K562 (cell line): Measurements from ENCODE around the gene LRRC8C. TPM values are rescaled to one million over a fixed set of nuclear protein-coding genes. Genes with fewer than 3 reads are reported as not detected.

Experiments used
- ATAC-seq: fragments of 200-7000 bp; cut with Tn5 transposase; 3 replicates; pipeline ENCODE4 v1.9.1; 2020; ENCODE audit warnings: moderate library complexity
- BruUV-seq: library from RNA; stranded (reverse); fragments of 400-500 nt; replicated peaks from 2 replicates; lab custom pipeline; 2021; lab: Mats Ljungman, UMichigan
- CTCF ChIA-PET: fragments of 300-600 bp; formaldehyde crosslinking; extraction: SDS; loops from one replicate; lab custom pipeline; 2021; ENCODE audit warnings: low intra/inter-chr PET ratio; lab: Yijun Ruan, JAX
- POLR2A ChIA-PET: fragments of 300-600, 350-650 bp; sonication (Branson Sonifier 250); formaldehyde crosslinking; extraction: SDS; loops from one replicate; lab custom pipeline; 2021; ENCODE audit warnings: antibody characterized with exemption, inconsistent platforms; lab: Yijun Ruan, JAX
- DNase-seq, 4 experiments: peaks; one replicate each; pipeline versions ENCODE4 v3.0.0 to v3.0.0-alpha.2; 2011 to 2018; ENCODE audit warnings: low spot score in 3 of 4, mixed read lengths in 3 of 4; ENCODE audit errors: extremely low read depth in 1 of 4
- FAIRE-seq: peaks from 2 replicates; lab custom pipeline; 2011; peaks lifted over from hg19 to GRCh38; lab: Jason Lieb, UNC
- H2AFZ ChIP-seq: 2 replicates; pipeline ENCODE4 v1.6.0; 2011; ENCODE audit warnings: low read depth, low read length, control low read depth, inconsistent platforms
- H3K27ac ChIP-seq: fragments of 200-600 bp; 3 replicates; pipeline ENCODE4 v1.8.0; 2011; ENCODE audit warnings: low read depth, mild to moderate bottlenecking, control low read depth, inconsistent platforms, low read length, moderate library complexity, mixed read lengths; ENCODE audit errors: extremely low read depth
- H3K27me3 ChIP-seq, 2 experiments: fragments of 300-600 bp in 1 of 2; 2 replicates in 1 of 2; 3 replicates in 1 of 2; pipeline versions ENCODE4 v1.6.0 to v1.8.0; 2011; ENCODE audit warnings: inconsistent platforms in 2 of 2, low read length in 2 of 2, mild to moderate bottlenecking in 1 of 2, mixed read lengths in 1 of 2, moderate library complexity in 1 of 2; ENCODE audit not compliant: control insufficient read depth in 2 of 2, insufficient read depth in 2 of 2
- H3K36me3 ChIP-seq: fragments of 300-600 bp; 3 replicates; pipeline ENCODE4 v1.8.0; 2011; ENCODE audit warnings: mild to moderate bottlenecking, low read length, inconsistent platforms; ENCODE audit not compliant: control insufficient read depth, insufficient read depth
- H3K4me1 ChIP-seq, 2 experiments: fragments of 200-600 bp in 1 of 2; replicated peaks in 1 of 2; 2 replicates in 1 of 2; 3 replicates in 1 of 2; pipeline versions ENCODE4 v1.5.1 to v1.8.0; 2011; ENCODE audit warnings: inconsistent platforms in 2 of 2, low read length in 2 of 2, mild to moderate bottlenecking in 1 of 2, mixed read lengths in 1 of 2, moderate library complexity in 1 of 2; ENCODE audit not compliant: control insufficient read depth in 2 of 2, insufficient read depth in 2 of 2
- H3K4me2 ChIP-seq: 2 replicates; pipeline ENCODE4 v1.6.1; 2011; ENCODE audit warnings: low read length, control low read depth, inconsistent platforms, mixed read lengths; ENCODE audit not compliant: insufficient read depth
- H3K4me3 ChIP-seq: fragments of 200-600 bp; sonication (generic), shearing (Covaris generic); 2 replicates; pipeline ENCODE4 v1.5.1; 2016; ENCODE audit warnings: control low read depth, inconsistent platforms
- H3K79me2 ChIP-seq: fragments of 200-600 bp; 3 replicates; pipeline ENCODE4 v1.8.0; 2011; ENCODE audit warnings: low read length, inconsistent platforms; ENCODE audit not compliant: control insufficient read depth, insufficient read depth
- H3K9ac ChIP-seq, 2 experiments: 2 replicates each; pipeline versions ENCODE4 v1.6.0 to v1.6.1; 2011; ENCODE audit warnings: low read depth in 2 of 2, low read length in 2 of 2, control low read depth in 1 of 2, inconsistent platforms in 1 of 2, mild to moderate bottlenecking in 1 of 2, mixed read lengths in 1 of 2; ENCODE audit not compliant: insufficient read depth in 1 of 2
- H3K9me1 ChIP-seq: one replicate; pipeline ENCODE4 v1.6.0; 2011; ENCODE audit warnings: inconsistent platforms, mild to moderate bottlenecking, low read length, moderate library complexity; ENCODE audit not compliant: control insufficient read depth, insufficient read depth
- H3K9me3 ChIP-seq: replicated peaks from 2 replicates; pipeline ENCODE4 v1.5.1; 2011; ENCODE audit warnings: low read depth, low read length, inconsistent platforms; ENCODE audit not compliant: control insufficient read depth, insufficient read depth
- H4K20me1 ChIP-seq: replicated peaks from 2 replicates; pipeline ENCODE4 v1.6.1; 2011; ENCODE audit warnings: low read length, inconsistent platforms, mixed read lengths; ENCODE audit not compliant: control insufficient read depth, insufficient read depth
- CBFA2T2 ChIP-seq: fragments of 450-650 bp; conservative IDR thresholded peaks from 2 replicates; pipeline ENCODE4 v1.6.1; 2017; ENCODE audit warnings: mild to moderate bottlenecking
- CHD4 ChIP-seq: fragments of 200-600 bp; sonication (generic); IDR thresholded peaks from 3 replicates; pipeline ENCODE4 v1.6.1; 2012; ENCODE audit warnings: low read depth, mild to moderate bottlenecking, mixed read lengths, low read length, inconsistent platforms; ENCODE audit not compliant: insufficient read depth, insufficient replicate concordance, poor library complexity, severe bottlenecking
- ESRRA ChIP-seq: fragments of 450-650 bp; IDR thresholded peaks from 2 replicates; pipeline ENCODE4 v1.6.1; 2014; ENCODE audit warnings: low read depth, mild to moderate bottlenecking, moderate library complexity, borderline replicate concordance
- GATAD2A ChIP-seq: fragments of 450-650 bp; IDR thresholded peaks from 2 replicates; pipeline ENCODE4 v1.6.1; 2017
- JUN ChIP-seq, 2 experiments: sonication (generic) in 1 of 2; formaldehyde crosslinking in 1 of 2; IDR thresholded peaks; 2 replicates each; pipeline versions ENCODE4 v1.6.1 to v1.8.0; 2012 to 2022; ENCODE audit warnings: borderline replicate concordance in 2 of 2, mild to moderate bottlenecking in 2 of 2, improper control_type of control experiment in 1 of 2, low read depth in 1 of 2, low read length in 1 of 2, missing genetic modification reagents in 1 of 2
- MCM7 ChIP-seq, 2 experiments: fragments of 450-650 bp; IDR thresholded peaks; 2 replicates each; pipeline ENCODE4 v1.6.1; 2016 to 2018
- NFIX ChIP-seq: fragments of 250-450 bp; sonication (Bioruptor Pico); IDR thresholded peaks from 2 replicates; pipeline ENCODE4 v1.4.0; 2020; ENCODE audit warnings: low read depth, mild to moderate bottlenecking, moderate library complexity
- NR2C2 ChIP-seq, 2 experiments: fragments of 200-800 bp in 1 of 2; sonication (Bioruptor generic) in 1 of 2; sonication (generic) in 1 of 2; formaldehyde crosslinking in 1 of 2; IDR thresholded peaks; 2 replicates each; pipeline versions ENCODE4 v1.6.1 to v1.8.0; 2016 to 2022; ENCODE audit warnings: mild to moderate bottlenecking in 1 of 2, missing compliant biosample characterization in 1 of 2, missing genetic modification characterization in 1 of 2, missing genetic modification reagents in 1 of 2
- PHB2 ChIP-seq: fragments of 450-650 bp; IDR thresholded peaks from 2 replicates; pipeline ENCODE4 v1.6.1; 2017; ENCODE audit warnings: low read depth
- RAD21 ChIP-seq, 2 experiments: fragments of 250-450 bp in 1 of 2; fragments of 450-650 bp in 1 of 2; sonication (Bioruptor Pico) in 1 of 2; formaldehyde crosslinking in 1 of 2; IDR thresholded peaks in 1 of 2; conservative IDR thresholded peaks in 1 of 2; 2 replicates each; pipeline versions ENCODE4 v1.4.0 to v1.8.0; 2020 to 2022; ENCODE audit warnings: mild to moderate bottlenecking in 2 of 2, moderate library complexity in 1 of 2
- SREBF2 ChIP-seq: sonication (generic); formaldehyde crosslinking; IDR thresholded peaks from 2 replicates; pipeline ENCODE4 v1.4.0; 2020; ENCODE audit warnings: mild to moderate bottlenecking, missing genetic modification reagents
- SUPT5H ChIP-seq: fragments of 450-650 bp; IDR thresholded peaks from 2 replicates; pipeline ENCODE4 v1.6.1; 2016
- ZKSCAN1 ChIP-seq: fragments of 150-350 bp; IDR thresholded peaks from 2 replicates; pipeline ENCODE4 v1.6.1; 2016; ENCODE audit warnings: low read depth, low read length
- ZNF134 ChIP-seq: fragments of 250-450 bp; sonication (Bioruptor Pico); conservative IDR thresholded peaks from 2 replicates; pipeline ENCODE4 v1.4.0; 2020
- ZNF3 ChIP-seq: fragments of 250-450 bp; sonication (Bioruptor Pico); IDR thresholded peaks from 2 replicates; pipeline ENCODE4 v1.5.0; 2021; ENCODE audit warnings: mild to moderate bottlenecking, moderate library complexity
- ZNF324 ChIP-seq: fragments of 250-450 bp; sonication (Bioruptor Pico); IDR thresholded peaks from 2 replicates; pipeline ENCODE4 v1.4.0; 2020; ENCODE audit warnings: mild to moderate bottlenecking
- ZNF518B ChIP-seq: fragments of 250-450 bp; sonication (Bioruptor Pico); IDR thresholded peaks from 2 replicates; pipeline ENCODE4 v1.5.0; 2021; ENCODE audit warnings: mild to moderate bottlenecking, moderate library complexity
- ZNF583 ChIP-seq: fragments of 250-450 bp; sonication (Bioruptor Pico); IDR thresholded peaks from 2 replicates; pipeline ENCODE4 v1.4.0; 2020
- WGBS: fragments of 100-300 bp; shearing (Covaris generic); methylation state at CpG from one replicate; pipeline ENCODE4 v1.1.6; 2016; ENCODE audit warnings: low coverage, mixed read lengths; ENCODE audit not compliant: insufficient coverage; ENCODE audit errors: missing lambda C conversion rate; 5-methylcytosine and 5-hydroxymethylcytosine counted together
- in situ Hi-C: fragments of 300-500 bp; cut with MboI; formaldehyde crosslinking; loops from 4 replicates; pipeline ENCODE4 v1.15.0; 2018; ENCODE audit warnings: inconsistent platforms, mixed read lengths
- intact Hi-C: fragments of 100-400 bp; cut with micrococcal nuclease; formaldehyde crosslinking; loops from 2 replicates; pipeline ENCODE4 v1.14.2; 2022
- polyA plus RNA-seq, 8 experiments: library from polyadenylated mRNA; depleted of rRNA in 4 of 8; stranded (reverse) in 5 of 8; unstranded in 3 of 8; fragments of >200 nt; fragmentation: Nextera tagmentation in 2 of 8; fragmentation: Illumina TruSeq in 1 of 8; extraction: Ambion mirVana in 2 of 8; extraction: Trizol in 1 of 8; gene quantifications; 2 replicates each; pipeline versions ENCODE4 v1.2.1 to v1.2.3, GENCODE V29; 2011 to 2014; ENCODE audit warnings: inconsistent platforms in 1 of 8, missing spikeins in 1 of 8
- total RNA-seq, 7 experiments: library from RNA; depleted of rRNA in 6 of 7; stranded (reverse); fragments of >200 nt in 6 of 7; fragmentation: Illumina TruSeq in 2 of 7; extraction: Trizol in 2 of 7; gene quantifications; 2 replicates each; pipeline versions ENCODE4 v1.2.1 to v1.2.3, GENCODE V29; 2011 to 2021; ENCODE audit warnings: low replicate concordance in 1 of 7
- TF ChIP-seq, protein P1 (sequence below): sonication (generic); formaldehyde crosslinking; IDR thresholded peaks from 2 replicates; pipeline ENCODE4 v1.8.0; 2022; ENCODE audit warnings: mild to moderate bottlenecking, missing genetic modification reagents

The LRRC8C gene
- total and polyA plus RNA-seq, 9 of the 15 experiments (the other 6 are each of a cell fraction or from before 2014, with no cell fraction given): 1.00 to 12.5 (median 4.5) TPM

DNA sequence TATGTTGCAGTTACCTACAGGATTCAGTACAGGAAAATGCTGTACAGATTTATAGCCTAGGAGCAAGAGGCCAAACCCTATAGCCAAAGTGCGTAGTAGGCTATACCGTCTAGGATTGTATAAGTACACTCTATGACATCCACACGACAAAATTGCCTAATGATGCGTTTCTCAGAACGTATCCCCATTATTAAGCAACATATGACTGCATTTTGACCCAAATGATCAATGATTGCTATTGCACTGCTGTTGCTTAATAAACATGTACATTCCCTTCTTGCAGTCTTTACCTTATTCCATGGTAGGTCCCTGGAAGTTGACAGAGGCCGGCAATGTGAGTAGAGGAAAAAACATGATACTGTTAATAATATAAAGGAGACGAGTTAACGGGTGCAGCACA is 33.0 kb downstream of the LRRC8C start (continued):
- no peak for TF ChIP-seq ZNF518B
- TF ChIP-seq CBFA2T2: no peak
- TF ChIP-seq PHB2: no peak
- no peak for TF ChIP-seq ZNF3 (CRISPR knock-in tag)
- no peak for TF ChIP-seq ZNF324 (CRISPR knock-in tag)
- TF ChIP-seq MCM7 (IDR thresholded peaks at IDR 0.05): no peak
- TF ChIP-seq RAD21 (CRISPR knock-in tag; conservative IDR thresholded peaks at IDR 0.05 in 1 of 2, IDR thresholded peaks at IDR 0.05 in 1 of 2): no peak
- TF ChIP-seq NR2C2 (CRISPR knock-in tag; IDR thresholded peaks at IDR 0.05): no peak
- no peak for TF ChIP-seq NR2C2 (tag; IDR thresholded peaks at IDR 0.05)

- ATAC-seq: no peak
- H3K4me1 ChIP-seq: no peaks in the 10 kb centered on the region
- no TSS peak for BruUV-seq
- no peaks in the 10 kb centered on the region for H3K9me1 ChIP-seq
- H3K27me3 ChIP-seq: no peaks in the 10 kb centered on the region
- intact Hi-C loops: no loop called here
- no peak overlapping the region for H3K27ac ChIP-seq
- DNase-seq: no peak
- ChIA-PET CTCF (no interaction called here), POLR2A (no interaction called here)
- peaks cover 5% of the 10 kb centered on the region; the same call in 1 of the 3 replicates for H3K79me2 ChIP-seq
- 8% methylated on average over 1 of the region's 1 CpG for WGBS
- H2AFZ ChIP-seq: no peak overlapping the region
- no peak overlapping the region for H3K4me2 ChIP-seq
- no peak overlapping the region for H3K4me3 ChIP-seq
- H4K20me1 ChIP-seq: no peaks in the 10 kb centered on the region
- in situ Hi-C loops: no loop called here
- no peaks in the 10 kb centered on the region for H3K9me3 ChIP-seq
- H3K36me3 ChIP-seq: no peaks in the 10 kb centered on the region
- H3K9ac ChIP-seq: no peak overlapping the region
- FAIRE-seq: no peak
- TF ChIP-seq GATAD2A (no peak), SUPT5H (no peak), ZNF583 (CRISPR knock-in tag) (no peak), ZNF134 (no peak), ZKSCAN1 (no peak), ESRRA (no peak), SREBF2 (CRISPR knock-in tag) (no peak), CHD4 (no peak), JUN (IDR thresholded peaks at IDR 0.05; ENCODE audit: borderline replicate concordance, low read depth, low read length) (no peak), JUN (CRISPR knock-in tag; IDR thresholded peaks at IDR 0.05; ENCODE audit: borderline replicate concordance) (no peak), NFIX (CRISPR knock-in tag) (no peak)
- TF ChIP-seq, protein P1, sequence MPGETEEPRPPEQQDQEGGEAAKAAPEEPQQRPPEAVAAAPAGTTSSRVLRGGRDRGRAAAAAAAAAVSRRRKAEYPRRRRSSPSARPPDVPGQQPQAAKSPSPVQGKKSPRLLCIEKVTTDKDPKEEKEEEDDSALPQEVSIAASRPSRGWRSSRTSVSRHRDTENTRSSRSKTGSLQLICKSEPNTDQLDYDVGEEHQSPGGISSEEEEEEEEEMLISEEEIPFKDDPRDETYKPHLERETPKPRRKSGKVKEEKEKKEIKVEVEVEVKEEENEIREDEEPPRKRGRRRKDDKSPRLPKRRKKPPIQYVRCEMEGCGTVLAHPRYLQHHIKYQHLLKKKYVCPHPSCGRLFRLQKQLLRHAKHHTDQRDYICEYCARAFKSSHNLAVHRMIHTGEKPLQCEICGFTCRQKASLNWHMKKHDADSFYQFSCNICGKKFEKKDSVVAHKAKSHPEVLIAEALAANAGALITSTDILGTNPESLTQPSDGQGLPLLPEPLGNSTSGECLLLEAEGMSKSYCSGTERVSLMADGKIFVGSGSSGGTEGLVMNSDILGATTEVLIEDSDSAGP: no peak
These were observed 33.7 kb downstream of the LRRC8C start for GRCh38 chr1:89666640-89667039.
